Gastrocnemius medialis (tissue), 4 donors: ENCODE measurements around the gene LIN52. TPM values are rescaled to one million over a fixed set of nuclear protein-coding genes. Genes with fewer than 3 reads are reported as not detected.

ENCODE experiments used
- ATAC-seq, 2 donors: fragments of 150-250 bp; one replicate each; pipeline ENCODE4 v1.9.1; 2016
- DNase-seq, 2 donors: peaks; one replicate each; pipeline ENCODE4 v3.0.0-alpha.2; 2019
- H3K27ac ChIP-seq, 4 donors: fragments of 200-600 bp; sonication (generic); 1 replicate in 1 of 4; 2 replicates in 3 of 4; pipeline ENCODE4 v1.5.1; 2016 to 2018; ENCODE audit warnings: mild to moderate bottlenecking in 2 of 4, moderate library complexity in 1 of 4
- H3K27me3 ChIP-seq, 3 donors: fragments of 200-600 bp; sonication (generic) in 2 of 3; 1 replicate in 1 of 3; 2 replicates in 2 of 3; pipeline versions ENCODE4 v1.5.1 to v1.6.0; 2016 to 2019; ENCODE audit warnings: mild to moderate bottlenecking in 1 of 3, moderate library complexity in 1 of 3
- H3K36me3 ChIP-seq, 2 donors: fragments of 200-600 bp; sonication (generic) in 1 of 2; one replicate each; pipeline ENCODE4 v1.5.1; 2017 to 2018
- H3K4me1 ChIP-seq, 2 donors: fragments of 200-600 bp; sonication (generic) in 1 of 2; one replicate each; pipeline ENCODE4 v1.5.1; 2016 to 2017; ENCODE audit warnings: mild to moderate bottlenecking in 2 of 2
- H3K4me3 ChIP-seq, 4 donors: fragments of 200-600 bp; sonication (generic) in 3 of 4; 1 replicate in 1 of 4; 2 replicates in 3 of 4; pipeline ENCODE4 v1.5.1; 2016 to 2019; ENCODE audit warnings: mild to moderate bottlenecking in 2 of 4
- H3K9me3 ChIP-seq, 3 donors: fragments of 200-600 bp; sonication (generic) in 2 of 3; 1 replicate in 1 of 3; 2 replicates in 2 of 3; pipeline ENCODE4 v1.5.1; 2016 to 2019
- CTCF ChIP-seq, 5 experiments: fragments of 450-650 bp in 3 of 5; fragments of 200-600 bp in 2 of 5; sonication (generic) in 2 of 5; IDR thresholded peaks in 4 of 5; conservative IDR thresholded peaks in 1 of 5; 1 replicate in 4 of 5; 2 replicates in 1 of 5; pipeline ENCODE4 v1.5.1; 2016 to 2019; ENCODE audit warnings: antibody characterized with exemption in 5 of 5, mild to moderate bottlenecking in 3 of 5, moderate library complexity in 3 of 5
- POLR2A ChIP-seq, 2 donors: fragments of 450-650 bp; IDR thresholded peaks; one replicate each; pipeline ENCODE4 v1.6.1; 2017; ENCODE audit warnings: antibody characterized with exemption in 2 of 2, mild to moderate bottlenecking in 2 of 2, moderate library complexity in 2 of 2
- in situ Hi-C, 4 donors: fragments of 200-750 bp; cut with MboI; loops; one replicate each; pipeline versions ENCODE4 v1.15.0 to v1.8.0; 2017; ENCODE audit warnings: low sequenced_read_pairs in 4 of 4
- intact Hi-C: fragments of 100-400 bp; cut with DNase I; formaldehyde crosslinking; loops from one replicate; pipeline ENCODE4 v1.15.1; 2023; ENCODE audit warnings: low total_unique reads
- total RNA-seq, 4 donors: library from RNA; depleted of rRNA; stranded (reverse); fragments of >200 nt; gene quantifications; one replicate each; pipeline versions ENCODE4 v1.1.0 to v1.2.3, GENCODE V29; 2016

Gene LIN52
- total RNA-seq, 4 donors from 2014 or later = 3.4 to 5.6 (median 4.3) TPM

GRCh38 chr14:74134484-74134883 lies 49.7 kb downstream of the LIN52 start:
- Histone ChIP-seq H3K27me3 (no peaks in the 10 kb centered on the region), H3K4me1 (peaks cover 2 to 10% of the 10 kb centered on the region in 2 donors), H3K4me3 (no peak overlapping the region), H3K36me3 (no peaks in the 10 kb centered on the region), H3K27ac (no peak overlapping the region), H3K9me3 (no peaks in the 10 kb centered on the region)
- DNase-seq (no peak), ATAC-seq (no peak)
- intact Hi-C loops = no loop called here
- TF ChIP-seq CTCF (IDR thresholded peaks at IDR 0.05 in 4 of 5, conservative IDR thresholded peaks at IDR 0.05 in 1 of 5) = no peak
- TF ChIP-seq POLR2A (IDR thresholded peaks at IDR 0.05) = no peak
- in situ Hi-C loops = no loop called here

- Histone ChIP-seq H3K4me1 (peaks cover 10 to 16% of the 10 kb centered on the region in 2 donors), H3K4me3 (no peak overlapping the region), H3K36me3 (no peaks in the 10 kb centered on the region), H3K27ac (no peak overlapping the region), H3K9me3 (no peaks in the 10 kb centered on the region), H3K27me3 (no peaks in the 10 kb centered on the region)
- in situ Hi-C loops = no loop called here
- no peak for TF ChIP-seq POLR2A (IDR thresholded peaks at IDR 0.05)
- TF ChIP-seq CTCF (IDR thresholded peaks at IDR 0.05 in 4 of 5, conservative IDR thresholded peaks at IDR 0.05 in 1 of 5) = no peak
- ATAC-seq = no peak
- intact Hi-C loops = no loop called here
- no peak for DNase-seq
Observed at GRCh38 chr14:74135426-74135825, 50.7 kb downstream of the LIN52 start.

- DNase-seq (peak; percentile 78 to 91), ATAC-seq (peak; percentile 98)
- TF ChIP-seq POLR2A (IDR thresholded peaks at IDR 0.05) (peak in 1 of 2 donors; percentile 10), CTCF (IDR thresholded peaks at IDR 0.05 in 4 of 5, conservative IDR thresholded peaks at IDR 0.05 in 1 of 5) (no peak)
- Histone ChIP-seq H3K4me3 (peak overlapping the region in 2 of 4 donors; percentile 8 to 20), H3K4me1 (peaks cover 19 to 33% of the 10 kb centered on the region in 2 donors), H3K27ac (peak overlapping the region; percentile 57 to 80 (median 78)), H3K36me3 (no peaks in the 10 kb centered on the region), H3K27me3 (no peaks in the 10 kb centered on the region), H3K9me3 (no peaks in the 10 kb centered on the region)
- intact Hi-C loops (no loop called here), in situ Hi-C loops (no loop called here)
Observed at GRCh38 chr14:74140374-74140850, 55.7 kb downstream of the LIN52 start.

GRCh38 chr14:74141703-74142102 lies 56.9 kb downstream of the LIN52 start:
- peak; percentile 4 to 28 for DNase-seq
- Histone ChIP-seq H3K27me3 (no peaks in the 10 kb centered on the region), H3K4me3 (no peak overlapping the region), H3K27ac (peak overlapping the region in 2 of 4 donors; percentile 78 to 80), H3K9me3 (no peaks in the 10 kb centered on the region), H3K36me3 (no peaks in the 10 kb centered on the region), H3K4me1 (peaks cover 17 to 30% of the 10 kb centered on the region in 2 donors)
- ATAC-seq = peak; percentile 30 to 39
- TF ChIP-seq CTCF (IDR thresholded peaks at IDR 0.05 in 4 of 5, conservative IDR thresholded peaks at IDR 0.05 in 1 of 5) = no peak
- intact Hi-C loops (no loop called here), in situ Hi-C loops (no loop called here)

- H3K9me3 ChIP-seq = no peaks in the 10 kb centered on the region
- DNase-seq = no peak
- no peak for ATAC-seq
- TF ChIP-seq POLR2A (IDR thresholded peaks at IDR 0.05) = no peak
- TF ChIP-seq CTCF (IDR thresholded peaks at IDR 0.05 in 4 of 5, conservative IDR thresholded peaks at IDR 0.05 in 1 of 5) = no peak
- H3K27me3 ChIP-seq = no peaks in the 10 kb centered on the region
- no peaks in the 10 kb centered on the region for H3K36me3 ChIP-seq
- intact Hi-C loops (no loop called here), in situ Hi-C loops (no loop called here)
- H3K27ac ChIP-seq = no peak overlapping the region
- H3K4me3 ChIP-seq = no peak overlapping the region
- H3K4me1 ChIP-seq = peaks cover 17 to 30% of the 10 kb centered on the region in 2 donors
Observed at GRCh38 chr14:74142523-74142922, 57.8 kb downstream of the LIN52 start.
